Stimulated activated CD4-positive, alpha-beta T cell treated with anti-CD3 and anti-CD28 coated beads, TNF-alpha, amount 100 ng/mL, for 24 hours (primary cell): ENCODE measurements around the gene GLP1R.
"Not testable (repeated sequence)": the region's sequence is repeated elsewhere in the genome, so short reads cannot be mapped to it uniquely, and the experiment has no call there.

Experiments used
- DNase-seq, 3 experiments: peaks; one replicate each; pipeline ENCODE4 v3.0.0-alpha.2; 2020; ENCODE audit warnings: low read depth in 3 of 3

Gene GLP1R

DNA sequence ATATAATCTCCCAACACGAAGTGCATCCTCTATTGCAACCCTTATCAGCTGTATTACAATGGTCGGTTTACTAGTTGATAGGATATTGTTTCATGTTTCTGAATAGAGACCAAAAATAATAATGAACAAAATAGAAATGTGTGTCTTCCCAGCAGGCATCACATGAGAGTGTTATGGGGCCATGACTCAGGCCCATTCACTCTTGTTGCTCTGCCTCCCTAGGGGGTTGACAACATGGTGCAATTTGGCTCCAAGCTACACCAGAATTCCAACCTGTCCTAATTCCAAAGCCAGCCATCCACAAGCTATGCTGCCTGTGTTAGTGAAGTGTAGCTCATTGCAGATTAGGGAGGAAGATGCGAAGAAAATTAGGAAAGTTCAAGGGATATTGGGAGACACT, 79.5 kb downstream of the GLP1R start:
- no peak for DNase-seq

DNA sequence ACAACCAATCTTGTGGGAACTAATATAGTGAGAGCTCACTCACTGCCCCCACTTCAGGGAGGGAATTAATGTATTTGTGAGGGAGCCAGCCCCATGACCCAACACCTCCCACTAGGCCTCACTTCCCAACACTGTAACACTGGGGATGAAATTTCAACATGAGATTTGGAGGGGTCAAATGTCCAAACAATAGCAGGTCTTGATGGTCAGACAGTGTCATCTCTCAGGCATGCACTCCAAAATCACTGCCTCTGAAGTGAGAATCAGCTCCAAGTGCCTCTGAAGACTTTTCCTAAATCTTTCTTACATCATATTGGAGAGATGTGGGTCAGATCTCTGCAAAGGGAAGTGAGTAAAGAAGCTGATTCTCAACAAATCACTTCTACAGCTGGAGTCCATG, 80.3 kb downstream of the GLP1R start:
- DNase-seq, result no peak

DNA sequence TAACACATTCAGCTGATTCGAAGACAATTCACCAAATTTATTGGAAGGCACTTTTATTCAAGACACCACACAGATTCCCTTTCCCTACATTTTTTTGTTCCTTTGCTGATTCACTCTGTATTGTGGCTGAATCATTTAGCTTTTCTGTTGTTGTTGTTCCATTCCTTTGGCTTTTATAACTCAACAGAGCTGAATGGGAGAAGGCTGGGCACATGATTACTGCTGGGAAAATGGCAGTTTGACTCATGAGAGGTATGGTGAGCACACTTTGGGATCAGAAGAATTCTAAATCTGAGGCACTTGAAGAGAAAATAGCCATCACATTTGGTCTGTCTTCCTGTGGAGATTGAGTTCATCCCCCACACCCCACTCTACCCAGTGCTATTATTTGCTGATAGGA, 82.1 kb downstream of the GLP1R start:
- DNase-seq, result no peak

DNA sequence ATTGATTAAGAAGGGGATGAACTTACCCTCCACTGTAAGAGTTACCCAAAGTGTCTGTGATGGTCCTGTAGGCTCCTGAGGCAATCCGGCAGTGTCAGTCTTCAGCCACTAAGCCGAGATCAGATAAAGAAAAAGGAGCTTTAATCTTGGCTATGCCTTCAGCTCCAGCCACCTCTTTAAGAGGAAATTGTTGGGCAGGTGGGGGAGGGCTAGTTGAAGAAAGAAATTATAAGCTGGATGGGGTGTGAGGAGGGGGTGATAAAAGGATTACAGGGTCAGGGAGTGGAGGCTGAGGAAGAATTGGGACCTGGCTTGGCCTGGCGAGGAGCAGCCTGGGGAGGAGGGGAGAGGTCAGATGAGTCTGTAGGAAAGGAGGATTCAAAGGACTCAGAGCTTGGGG, 86.2 kb downstream of the GLP1R start:
- DNase-seq, result not testable (repeated sequence)

DNA sequence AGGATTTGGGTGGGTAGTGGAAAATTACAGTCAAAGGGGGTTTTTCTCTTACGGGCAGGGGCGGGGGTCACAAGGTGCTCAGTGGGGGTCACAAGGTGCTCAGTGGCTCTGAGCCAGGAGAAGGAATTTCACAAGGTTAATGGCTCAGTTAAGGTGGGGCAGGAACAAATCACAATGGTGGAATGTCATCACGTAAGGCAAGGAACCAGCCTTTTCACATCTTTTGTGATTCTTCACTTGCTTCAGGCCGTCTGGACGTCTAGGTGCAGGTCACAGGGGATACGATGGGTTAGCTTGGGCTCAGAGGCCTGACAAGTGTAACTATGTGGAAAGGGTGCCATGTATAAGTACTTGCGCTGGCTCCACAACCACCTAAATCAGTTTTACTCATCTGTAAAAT, 87.6 kb downstream of the GLP1R start:
- not testable (repeated sequence) for DNase-seq

DNA sequence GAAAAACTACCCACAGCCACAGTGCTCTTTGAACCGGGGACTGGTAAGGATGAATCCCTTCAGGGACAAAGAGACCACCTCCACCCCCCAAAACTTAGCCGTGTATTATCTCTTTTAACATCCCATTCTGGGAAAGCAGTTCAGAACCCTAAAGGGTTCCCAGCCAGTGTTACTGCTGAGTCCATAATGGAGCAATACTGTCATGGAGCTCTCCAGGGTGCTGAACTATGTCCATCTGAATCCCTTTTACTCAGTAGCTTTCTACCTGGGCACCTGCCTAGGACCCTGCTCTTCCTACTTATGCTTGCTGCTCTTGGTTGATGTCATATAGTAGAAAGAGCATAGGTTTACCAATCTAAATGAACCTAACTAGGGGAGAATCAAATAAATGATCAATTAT, 88.7 kb downstream of the GLP1R start:
- DNase-seq, result peak in 1 of 3 experiments; percentile 4
